A673 (cell line): Measurements from ENCODE around the gene SEC61B. TPM values are rescaled to one million over a fixed set of nuclear protein-coding genes. Genes with fewer than 3 reads are reported as not detected.

Source experiments
- BruUV-seq: library from RNA; stranded (reverse); fragments of 400-500 nt; replicated peaks from 2 replicates; lab custom pipeline; 2021; lab: Mats Ljungman, UMichigan
- CTCF ChIA-PET: fragments of 300-600 bp; sonication (Branson Sonifier 250); formaldehyde crosslinking; loops from one replicate; lab custom pipeline; 2022; ENCODE audit warnings: antibody characterized with exemption; lab: Charles Lee
- POLR2A ChIA-PET: fragments of 300-600 bp; sonication (Branson Sonifier 250); formaldehyde crosslinking; loops from one replicate; lab custom pipeline; 2022; ENCODE audit warnings: antibody characterized with exemption; ENCODE audit not compliant: low non-redundant PET; lab: Charles Lee
- DNase-seq: peaks from one replicate; pipeline ENCODE4 v3.0.0-alpha.2; 2015; ENCODE audit warnings: low spot score
- H3K27ac ChIP-seq: fragments of 200-600 bp; sonication (generic); 2 replicates; pipeline ENCODE4 v1.5.1; 2016; ENCODE audit warnings: mixed run types, low read depth, mild to moderate bottlenecking, mixed read lengths, antibody characterized with exemption, low read length; ENCODE audit not compliant: poor library complexity, severe bottlenecking
- H3K27me3 ChIP-seq: fragments of 200-600 bp; sonication (generic); replicated peaks from 2 replicates; pipeline ENCODE4 v1.6.1; 2017; ENCODE audit warnings: mixed run types, low read depth, mild to moderate bottlenecking, mixed read lengths, antibody characterized with exemption, low read length; ENCODE audit not compliant: insufficient read depth, poor library complexity
- H3K36me3 ChIP-seq: fragments of 200-600 bp; sonication (generic); 2 replicates; pipeline ENCODE4 v1.6.1; 2016; ENCODE audit warnings: mixed run types, mild to moderate bottlenecking, mixed read lengths, antibody characterized with exemption, low read length; ENCODE audit not compliant: insufficient read depth, poor library complexity, severe bottlenecking
- H3K4me1 ChIP-seq: fragments of 200-600 bp; sonication (generic); 2 replicates; pipeline ENCODE4 v1.6.1; 2017; ENCODE audit warnings: mixed run types, mild to moderate bottlenecking, mixed read lengths, antibody characterized with exemption, low read length; ENCODE audit not compliant: insufficient read depth, poor library complexity, severe bottlenecking
- H3K4me3 ChIP-seq: fragments of 200-600 bp; sonication (generic); 2 replicates; pipeline ENCODE4 v1.5.1; 2016; ENCODE audit warnings: low read depth, mixed run types, mild to moderate bottlenecking, mixed read lengths, low read length; ENCODE audit not compliant: poor library complexity, severe bottlenecking
- H3K9me3 ChIP-seq: fragments of 200-600 bp; sonication (generic); 2 replicates; pipeline ENCODE4 v1.6.1; 2016; ENCODE audit warnings: mixed run types, low read depth, mild to moderate bottlenecking, mixed read lengths, antibody characterized with exemption, low read length; ENCODE audit not compliant: poor library complexity, severe bottlenecking
- EZH2 ChIP-seq: fragments of 200-600 bp; sonication (generic); IDR thresholded peaks from 2 replicates; pipeline ENCODE4 v1.6.1; 2017; ENCODE audit warnings: borderline replicate concordance, low read depth, mild to moderate bottlenecking, mixed read lengths, antibody characterized with exemption, low read length; ENCODE audit not compliant: poor library complexity, severe bottlenecking
- intact Hi-C: fragments of 100-400 bp; cut with micrococcal nuclease; formaldehyde crosslinking; loops from one replicate; pipeline ENCODE4 v1.10.0; 2022; ENCODE audit not compliant: unreplicated experiment
- total RNA-seq: library from RNA; stranded (reverse); gene quantifications from 2 replicates; pipeline ENCODE4 v1.2.3, GENCODE V29; 2021
- TF ChIP-seq, protein P1 (sequence below): fragments of 300-800, 200-600 bp; sonication (generic); conservative IDR thresholded peaks from 2 replicates; pipeline ENCODE4 v1.5.1; 2017; ENCODE audit warnings: low read depth, mild to moderate bottlenecking, antibody characterized with exemption, low read length, moderate library complexity, mixed read lengths

The SEC61B gene
- total RNA-seq, 1 experiment from 2014 or later, result 183 TPM

DNA sequence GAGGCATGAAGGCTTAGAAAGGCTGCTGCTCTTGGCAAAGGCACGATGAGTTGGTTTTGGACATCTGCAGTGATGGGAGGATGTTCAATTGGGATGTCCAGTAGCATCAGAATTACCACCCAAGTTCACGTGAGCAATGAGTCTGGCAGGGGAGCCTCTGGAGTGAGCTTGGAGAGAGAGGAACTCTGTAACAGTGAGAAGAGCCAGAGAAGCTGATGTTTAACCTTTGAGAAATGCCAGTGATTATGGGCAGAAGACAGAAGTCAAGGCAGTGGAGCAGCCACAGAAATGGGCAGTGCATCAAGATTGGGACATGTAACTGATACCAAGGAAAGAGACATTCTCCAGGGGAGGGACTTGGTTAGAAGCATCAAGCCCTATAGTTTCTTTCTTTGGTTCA is 39.8 kb downstream of the SEC61B start:
- CTCF ChIA-PET, result no interaction called here
- intact Hi-C loops, result loop anchor here (10.0 kb wide), 4 partner anchors 77 to 1063 kb away; no protein-coding TSS in a partner anchor
- Histone ChIP-seq H3K36me3 (no peaks in the 10 kb centered on the region), H3K9me3 (no peaks in the 10 kb centered on the region), H3K27ac (no peak overlapping the region), H3K4me3 (no peak overlapping the region), H3K27me3 (no peaks in the 10 kb centered on the region), H3K4me1 (peaks cover 13% of the 10 kb centered on the region)
- BruUV-seq, result no TSS peak
- no peak for TF ChIP-seq EZH2
- TF ChIP-seq, protein P1, sequence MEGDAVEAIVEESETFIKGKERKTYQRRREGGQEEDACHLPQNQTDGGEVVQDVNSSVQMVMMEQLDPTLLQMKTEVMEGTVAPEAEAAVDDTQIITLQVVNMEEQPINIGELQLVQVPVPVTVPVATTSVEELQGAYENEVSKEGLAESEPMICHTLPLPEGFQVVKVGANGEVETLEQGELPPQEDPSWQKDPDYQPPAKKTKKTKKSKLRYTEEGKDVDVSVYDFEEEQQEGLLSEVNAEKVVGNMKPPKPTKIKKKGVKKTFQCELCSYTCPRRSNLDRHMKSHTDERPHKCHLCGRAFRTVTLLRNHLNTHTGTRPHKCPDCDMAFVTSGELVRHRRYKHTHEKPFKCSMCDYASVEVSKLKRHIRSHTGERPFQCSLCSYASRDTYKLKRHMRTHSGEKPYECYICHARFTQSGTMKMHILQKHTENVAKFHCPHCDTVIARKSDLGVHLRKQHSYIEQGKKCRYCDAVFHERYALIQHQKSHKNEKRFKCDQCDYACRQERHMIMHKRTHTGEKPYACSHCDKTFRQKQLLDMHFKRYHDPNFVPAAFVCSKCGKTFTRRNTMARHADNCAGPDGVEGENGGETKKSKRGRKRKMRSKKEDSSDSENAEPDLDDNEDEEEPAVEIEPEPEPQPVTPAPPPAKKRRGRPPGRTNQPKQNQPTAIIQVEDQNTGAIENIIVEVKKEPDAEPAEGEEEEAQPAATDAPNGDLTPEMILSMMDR, result no peak
- no peak for DNase-seq
- POLR2A ChIA-PET, result no interaction called here

DNA sequence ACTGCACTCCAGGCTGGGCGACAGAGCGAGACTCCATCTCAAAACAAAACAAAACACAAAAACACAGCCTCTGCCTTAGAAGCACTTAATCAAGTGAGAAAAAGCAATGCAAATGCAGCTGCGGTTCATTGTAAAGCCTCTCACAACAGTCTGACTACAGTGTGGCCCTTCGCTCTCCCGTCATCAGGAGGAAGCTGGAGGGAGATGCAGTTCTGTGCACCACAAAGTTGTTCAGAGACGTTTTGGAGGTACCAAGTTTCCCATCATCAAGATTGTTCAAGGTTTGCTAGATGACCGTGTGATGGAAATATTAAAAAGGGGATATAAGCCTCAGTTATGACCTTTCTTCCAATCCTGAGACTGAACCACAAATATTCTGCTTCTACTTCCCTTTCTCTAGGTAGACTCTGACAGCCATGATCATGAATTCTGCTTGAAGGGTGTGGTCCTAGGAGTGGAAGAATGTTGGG is 40.9 kb downstream of the SEC61B start:
- Histone ChIP-seq H3K27me3 (no peaks in the 10 kb centered on the region), H3K9me3 (no peaks in the 10 kb centered on the region), H3K4me3 (no peak overlapping the region), H3K4me1 (peaks cover 14% of the 10 kb centered on the region), H3K27ac (no peak overlapping the region), H3K36me3 (no peaks in the 10 kb centered on the region)
- BruUV-seq, result no TSS peak
- no peak for DNase-seq
- ChIA-PET CTCF (no interaction called here), POLR2A (no interaction called here)
- TF ChIP-seq EZH2, result no peak
- TF ChIP-seq, protein P1, result no peak
- intact Hi-C loops, result loop anchor here (10.0 kb wide), 4 partner anchors 78 to 1062 kb away; no protein-coding TSS in a partner anchor

DNA sequence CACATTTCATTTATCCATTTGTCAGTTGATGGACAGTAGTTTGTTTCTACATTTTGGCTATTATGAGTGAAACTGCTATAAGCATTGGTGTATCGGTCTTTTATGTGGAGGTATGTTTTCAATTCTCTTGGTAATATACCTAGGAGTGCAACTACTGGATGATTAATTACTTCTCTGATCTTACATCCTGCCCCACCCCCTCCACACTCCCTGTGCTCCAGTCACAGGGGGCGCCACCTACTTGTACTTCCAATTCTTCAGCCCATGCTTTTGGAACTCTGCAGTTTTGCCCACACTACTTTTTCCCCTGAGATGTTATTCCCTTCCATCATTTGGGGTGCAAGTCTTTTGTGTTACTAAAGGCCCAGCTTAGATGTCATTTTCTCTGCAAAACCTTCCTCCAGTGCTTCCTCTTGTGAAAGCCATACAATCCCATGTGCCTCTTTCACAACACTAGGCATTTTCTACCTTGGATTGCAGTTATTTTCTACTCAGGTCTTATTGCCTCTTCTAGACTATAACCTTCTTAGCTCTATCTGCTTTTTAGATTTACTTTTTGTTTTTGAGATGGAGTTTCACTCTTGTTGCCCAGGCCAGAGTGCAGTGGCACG is 42.1 kb downstream of the SEC61B start:
- DNase-seq, result peak; percentile 42
- Histone ChIP-seq H3K9me3 (no peaks in the 10 kb centered on the region), H3K27me3 (no peaks in the 10 kb centered on the region), H3K4me3 (no peak overlapping the region), H3K27ac (no peak overlapping the region), H3K4me1 (peaks cover 14% of the 10 kb centered on the region), H3K36me3 (no peaks in the 10 kb centered on the region)
- TF ChIP-seq, protein P1, result peak; percentile 52
- TF ChIP-seq EZH2, result no peak
- CTCF ChIA-PET, result no interaction called here
- BruUV-seq, result no TSS peak
- intact Hi-C loops, result loop anchor here (10.0 kb wide), 4 partner anchors 79 to 1061 kb away; no protein-coding TSS in a partner anchor
- POLR2A ChIA-PET, result no interaction called here
